Stimulated activated CD4-positive, alpha-beta T cell treated with anti-CD3 and anti-CD28 coated beads, Interleukin-2, amount 100 ng/mL, for 4 hours (primary cell): Measurements from ENCODE around the gene RNU2-1.
A peak's percentile ranks its signal among the peaks of the same experiment; 100 is the strongest.
"Not testable (repeated sequence)": the region's sequence is repeated elsewhere in the genome, so short reads cannot be mapped to it uniquely, and the experiment has no call there.

Source experiments
- DNase-seq: peaks from one replicate; pipeline ENCODE4 v3.0.0-alpha.2; 2020; ENCODE audit warnings: low read depth

The RNU2-1 gene

DNA sequence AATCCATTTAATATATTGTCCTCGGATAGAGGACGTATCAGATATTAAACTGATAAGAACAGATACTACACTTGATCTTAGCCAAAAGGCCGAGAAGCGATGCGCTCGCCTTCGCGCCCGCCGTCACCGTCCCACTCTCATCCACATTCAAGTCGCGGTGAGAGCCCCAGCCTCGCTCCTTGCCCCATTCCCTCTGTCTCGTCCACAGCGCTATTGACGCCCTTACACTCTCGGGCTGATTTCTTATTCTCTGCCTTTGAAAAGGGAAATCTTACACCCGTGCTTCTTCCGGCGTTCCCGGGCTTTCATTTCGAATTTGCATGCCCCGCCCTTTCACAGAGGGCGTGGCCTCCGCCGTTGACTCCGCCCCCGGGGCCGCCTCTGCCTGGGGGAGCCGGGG lies at the start of gene RNU2-1:
Gene RNU2-1, minus strand, starts transcription at position 101 of the 400 bp plus-strand sequence.
- not testable (repeated sequence) for DNase-seq

- DNase-seq, result not testable (repeated sequence)
These were observed 39.1 kb upstream of the RNU2-1 start for GRCh38 chr17:43272914-43273313.

- DNase-seq, result not testable (repeated sequence)
These were observed 38.7 kb upstream of the RNU2-1 start for GRCh38 chr17:43272483-43272882.

DNA sequence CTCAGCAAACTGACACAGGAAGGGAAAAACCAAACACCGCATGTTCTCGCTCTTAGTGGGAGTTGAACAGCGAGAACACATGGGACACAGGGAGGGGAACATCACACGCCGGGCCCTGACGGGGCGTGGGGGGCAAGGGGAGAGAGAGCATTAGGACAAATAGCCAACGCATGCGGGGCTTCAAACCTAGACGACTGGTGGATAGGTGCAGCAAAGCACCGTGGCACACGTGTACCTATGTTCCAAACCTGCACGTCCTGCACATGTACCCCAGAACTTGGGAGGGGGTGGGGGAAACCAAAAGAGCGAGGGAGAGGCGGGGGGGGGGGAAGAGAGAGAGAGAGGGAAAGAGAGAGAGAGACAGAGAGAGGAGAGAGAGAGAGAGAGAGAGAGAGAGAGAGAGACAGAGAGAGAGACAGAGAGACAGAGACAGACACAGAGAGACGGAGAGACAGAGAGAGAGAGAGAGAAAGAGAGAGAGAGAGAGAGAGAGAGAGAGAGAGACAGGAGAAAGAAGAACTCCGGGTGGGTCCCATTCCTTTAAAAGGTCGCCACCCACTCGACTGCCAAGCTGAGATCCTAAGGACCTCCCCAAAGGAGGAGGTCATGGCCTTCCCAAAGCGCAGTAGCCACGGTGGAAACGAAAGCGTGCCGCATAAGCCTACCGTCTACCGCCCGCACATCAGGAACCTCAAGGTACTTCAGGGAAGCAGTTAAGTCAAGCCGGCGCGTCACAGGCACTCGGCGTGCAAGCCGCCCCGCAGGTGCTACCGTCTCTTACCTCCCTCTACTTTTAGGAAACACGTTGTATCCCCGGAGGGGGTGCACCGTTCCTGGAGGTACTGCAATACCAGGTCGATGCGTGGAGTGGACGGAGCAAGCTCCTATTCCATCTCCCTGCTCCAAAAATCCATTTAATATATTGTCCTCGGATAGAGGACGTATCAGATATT lies 37.1 kb upstream of the RNU2-1 start:
- not testable (repeated sequence) for DNase-seq

- DNase-seq, result not testable (repeated sequence)
These were observed 12.7 kb upstream of the RNU2-1 start for GRCh38 chr17:43246456-43246855.

- not testable (repeated sequence) for DNase-seq
These were observed 7.0 kb upstream of the RNU2-1 start for GRCh38 chr17:43240596-43241352.

DNA sequence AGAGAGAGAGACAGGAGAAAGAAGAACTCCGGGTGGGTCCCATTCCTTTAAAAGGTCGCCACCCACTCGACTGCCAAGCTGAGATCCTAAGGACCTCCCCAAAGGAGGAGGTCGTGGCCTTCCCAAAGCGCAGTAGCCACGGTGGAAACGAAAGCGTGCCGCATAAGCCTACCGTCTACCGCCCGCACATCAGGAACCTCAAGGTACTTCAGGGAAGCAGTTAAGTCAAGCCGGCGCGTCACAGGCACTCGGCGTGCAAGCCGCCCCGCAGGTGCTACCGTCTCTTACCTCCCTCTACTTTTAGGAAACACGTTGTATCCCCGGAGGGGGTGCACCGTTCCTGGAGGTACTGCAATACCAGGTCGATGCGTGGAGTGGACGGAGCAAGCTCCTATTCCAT lies 5.8 kb upstream of the RNU2-1 start:
- not testable (repeated sequence) for DNase-seq

- DNase-seq, result not testable (repeated sequence)
These were observed 514 bp downstream of the RNU2-1 start for GRCh38 chr17:43233263-43233662.

GRCh38 chr17:43232021-43232699 lies 1.6 kb downstream of the RNU2-1 start:
- not testable (repeated sequence) for DNase-seq

GRCh38 chr17:43231205-43232020 lies 2.4 kb downstream of the RNU2-1 start:
- DNase-seq, result not testable (repeated sequence)

GRCh38 chr17:43228020-43228782 lies 5.6 kb downstream of the RNU2-1 start, which contains the start of gene CCDC200:
CCDC200 (minus strand) TSS chr17:43228623; CDS start chr17:43228554, 69 bp downstream.
- not testable (repeated sequence) for DNase-seq

- no peak for DNase-seq
These were observed 7.4 kb downstream of the RNU2-1 start for GRCh38 chr17:43226393-43226792.

DNA sequence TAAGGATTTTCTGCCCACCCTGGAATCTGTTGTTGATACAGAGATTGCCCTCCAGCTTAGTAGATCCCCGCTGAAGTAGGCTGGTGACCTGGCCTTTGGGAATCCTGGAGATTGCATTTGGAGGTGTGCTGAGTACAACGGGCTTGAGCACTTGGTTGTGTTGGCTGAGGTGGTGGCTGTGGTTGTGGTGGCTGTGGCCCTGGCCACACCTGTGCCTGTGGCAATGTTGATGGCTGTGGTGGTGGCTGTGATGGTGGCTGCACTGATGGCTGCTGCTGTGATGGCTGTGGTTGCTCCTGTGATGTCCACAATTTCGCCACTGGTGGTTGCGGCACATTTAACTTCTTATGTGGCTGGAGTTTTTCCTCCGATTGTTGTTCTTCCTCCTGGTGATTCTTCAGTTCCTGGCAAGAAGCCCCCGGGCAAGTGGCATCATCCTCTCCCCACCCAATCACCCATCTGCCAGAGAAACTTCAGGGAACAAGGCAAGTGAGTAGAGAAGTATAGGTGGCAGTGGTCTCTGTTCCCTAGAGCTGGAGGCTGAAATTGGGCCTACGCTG lies 9.6 kb downstream of the RNU2-1 start:
- no peak for DNase-seq

GRCh38 chr17:43220511-43221125 lies 13.2 kb downstream of the RNU2-1 start:
- DNase-seq, result no peak

DNA sequence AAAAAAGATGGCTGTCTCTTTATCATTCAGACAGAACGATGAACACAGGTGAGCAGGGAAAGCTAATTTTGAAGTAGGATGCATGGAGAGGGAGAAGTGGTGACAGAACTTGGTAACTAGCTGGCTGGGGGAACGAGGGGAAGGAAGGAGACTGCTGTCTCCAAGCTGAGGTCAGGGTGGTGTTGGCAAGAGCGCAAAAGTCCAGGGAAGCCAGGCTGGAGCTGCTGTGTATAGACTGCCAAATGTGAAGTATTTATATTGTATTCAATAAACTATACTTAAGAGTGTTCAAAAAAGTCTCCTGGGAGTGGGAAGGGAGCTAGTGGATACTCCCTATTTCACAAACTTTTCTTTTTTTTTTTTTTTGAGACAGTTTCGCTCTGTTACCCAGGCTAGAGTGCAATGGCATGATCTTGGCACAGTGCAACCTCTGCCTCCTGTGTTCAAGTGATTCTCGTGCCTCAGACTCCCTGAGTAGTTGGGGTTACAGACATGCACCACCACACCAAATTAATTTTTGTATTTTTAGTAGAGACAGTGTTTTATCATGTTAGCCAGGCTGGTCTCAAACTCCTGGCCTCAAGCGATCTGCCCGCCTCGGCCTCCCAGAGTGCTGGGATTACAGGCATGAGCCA lies 13.9 kb downstream of the RNU2-1 start:
- DNase-seq, result no peak

DNA sequence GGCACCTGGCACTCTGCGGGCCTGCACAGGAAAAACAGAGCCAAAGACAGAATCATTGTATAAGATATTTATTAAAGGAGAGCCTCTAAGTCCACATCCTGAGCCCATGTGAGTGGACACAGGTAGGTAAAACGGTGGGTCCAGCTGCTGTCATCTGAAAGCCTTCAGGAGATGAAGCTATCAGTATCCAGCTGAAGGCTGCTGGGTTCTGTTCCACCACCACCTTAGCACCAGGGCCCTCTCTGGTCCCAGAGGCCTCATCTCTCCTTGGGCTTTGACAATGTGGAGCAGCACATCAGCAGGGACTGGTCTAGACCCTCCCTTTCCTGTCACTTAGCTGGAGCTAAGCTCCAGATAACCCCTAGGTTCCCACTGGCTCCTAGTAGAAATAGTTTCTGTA lies 14.8 kb downstream of the RNU2-1 start:
- DNase-seq, result no peak

GRCh38 chr17:43217614-43218087 lies 16.1 kb downstream of the RNU2-1 start:
- peak; percentile 36 for DNase-seq

DNA sequence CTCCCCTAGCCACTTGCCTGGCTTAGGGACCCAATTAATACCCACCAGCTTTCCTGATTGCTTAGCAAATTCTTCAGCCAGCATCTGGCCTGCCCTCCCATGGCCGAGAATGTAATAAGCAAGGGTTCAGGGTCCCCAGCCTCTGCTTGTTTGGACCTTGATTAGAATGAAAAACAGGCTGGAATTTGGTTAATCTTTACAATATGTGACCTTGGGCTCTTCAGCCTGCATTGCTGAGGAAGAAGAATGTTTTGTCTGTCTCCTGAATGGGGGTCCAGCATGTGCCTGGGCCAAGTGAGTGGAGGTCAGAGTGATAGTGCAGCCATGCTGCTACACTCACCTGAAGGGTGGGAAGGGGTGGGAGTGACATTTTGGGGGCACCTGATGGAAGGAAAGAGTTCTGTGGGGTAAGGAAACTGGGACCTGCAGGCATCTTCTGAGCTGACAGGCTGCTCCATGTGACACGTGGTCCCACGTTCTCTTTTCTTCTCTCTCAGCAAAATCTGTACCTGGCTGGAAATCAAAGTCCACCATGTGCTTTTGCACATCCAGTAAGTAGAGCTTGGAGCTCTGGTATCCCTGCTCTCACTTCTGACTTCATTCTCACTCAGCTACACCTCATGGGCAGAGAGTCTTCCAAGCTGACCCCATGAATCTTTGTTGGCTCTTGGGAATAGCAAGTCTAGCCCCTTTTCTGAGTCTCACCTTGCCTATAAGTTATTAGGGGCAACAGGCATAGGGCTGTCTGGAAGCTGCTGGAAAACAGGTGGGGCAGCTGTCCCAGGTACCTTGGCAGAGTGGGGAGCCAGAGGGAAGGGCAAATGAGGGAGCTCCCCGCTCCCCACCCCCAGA lies 16.8 kb downstream of the RNU2-1 start:
- DNase-seq, result no peak
